Hepatocyte (in vitro differentiated cells): Measurements from ENCODE around the gene PPCDC.

Experiments used
- EZH2phosphoT487 ChIP-seq: fragments of 200-600 bp; sonication (generic); IDR thresholded peaks from one replicate; pipeline ENCODE4 v1.6.1; 2018; ENCODE audit warnings: antibody characterized with exemption, mild to moderate bottlenecking, low read depth, moderate library complexity; ENCODE audit not compliant: unreplicated experiment, severe bottlenecking
- TF ChIP-seq, protein P1 (sequence below): fragments of 200-600 bp; sonication (generic); IDR thresholded peaks from 2 replicates; pipeline ENCODE4 v1.5.1; 2016; ENCODE audit warnings: antibody characterized with exemption, mild to moderate bottlenecking; ENCODE audit not compliant: poor library complexity

- TF ChIP-seq, protein P1, sequence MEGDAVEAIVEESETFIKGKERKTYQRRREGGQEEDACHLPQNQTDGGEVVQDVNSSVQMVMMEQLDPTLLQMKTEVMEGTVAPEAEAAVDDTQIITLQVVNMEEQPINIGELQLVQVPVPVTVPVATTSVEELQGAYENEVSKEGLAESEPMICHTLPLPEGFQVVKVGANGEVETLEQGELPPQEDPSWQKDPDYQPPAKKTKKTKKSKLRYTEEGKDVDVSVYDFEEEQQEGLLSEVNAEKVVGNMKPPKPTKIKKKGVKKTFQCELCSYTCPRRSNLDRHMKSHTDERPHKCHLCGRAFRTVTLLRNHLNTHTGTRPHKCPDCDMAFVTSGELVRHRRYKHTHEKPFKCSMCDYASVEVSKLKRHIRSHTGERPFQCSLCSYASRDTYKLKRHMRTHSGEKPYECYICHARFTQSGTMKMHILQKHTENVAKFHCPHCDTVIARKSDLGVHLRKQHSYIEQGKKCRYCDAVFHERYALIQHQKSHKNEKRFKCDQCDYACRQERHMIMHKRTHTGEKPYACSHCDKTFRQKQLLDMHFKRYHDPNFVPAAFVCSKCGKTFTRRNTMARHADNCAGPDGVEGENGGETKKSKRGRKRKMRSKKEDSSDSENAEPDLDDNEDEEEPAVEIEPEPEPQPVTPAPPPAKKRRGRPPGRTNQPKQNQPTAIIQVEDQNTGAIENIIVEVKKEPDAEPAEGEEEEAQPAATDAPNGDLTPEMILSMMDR = no peak
- TF ChIP-seq EZH2phosphoT487 = no peak
Measured at GRCh38 chr15:75062706-75063105, 39.3 kb downstream of the PPCDC start.
